GM12878 (cell line): ENCODE data around the gene DCN. TPM values are rescaled to one million over a fixed set of nuclear protein-coding genes. Genes with fewer than 3 reads are reported as not detected.

Source experiments
- ATAC-seq: fragments of 200-7000 bp; cut with Tn5 transposase; 3 replicates; pipeline ENCODE4 v1.9.1; 2020; ENCODE audit warnings: mild to moderate bottlenecking, moderate library complexity
- BruUV-seq: library from RNA; stranded (reverse); fragments of 400-500 nt; replicated peaks from 2 replicates; lab custom pipeline; 2021; lab: Mats Ljungman, UMichigan
- CTCF ChIA-PET: fragments of 300-600 bp; sonication (Branson Sonifier 250); formaldehyde crosslinking; extraction: SDS; loops from one replicate; lab custom pipeline; 2021; ENCODE audit warnings: inconsistent platforms; lab: Yijun Ruan, JAX
- POLR2A ChIA-PET: fragments of 350-600 bp; formaldehyde crosslinking; extraction: SDS; loops from one replicate; lab custom pipeline; 2021; ENCODE audit warnings: inconsistent platforms; lab: Charles Lee
- RAD21 ChIA-PET: fragments of 300-600 bp; sonication (Branson Sonifier 250); formaldehyde crosslinking; loops from one replicate; lab custom pipeline; 2023; ENCODE audit warnings: antibody characterized with exemption; ENCODE audit not compliant: unreplicated experiment; lab: Charles Lee
- SMC1A ChIA-PET: fragments of 300-600 bp; sonication (Branson Sonifier 250); formaldehyde crosslinking; loops from one replicate; lab custom pipeline; 2023; ENCODE audit not compliant: unreplicated experiment, uncharacterized antibody; lab: Charles Lee
- DNase-seq: peaks from one replicate; pipeline ENCODE4 v3.0.0-alpha.2; 2011; ENCODE audit warnings: low read depth, low spot score
- FAIRE-seq: peaks from 3 replicates; lab custom pipeline; 2011; peaks lifted over from hg19 to GRCh38; lab: Jason Lieb, UNC
- H2AFZ ChIP-seq: 2 replicates; pipeline ENCODE4 v1.6.0; 2011; ENCODE audit warnings: low read depth, low read length, control low read depth; ENCODE audit not compliant: control insufficient read depth
- H3K27ac ChIP-seq: 2 replicates; pipeline ENCODE4 v1.5.1; 2011; ENCODE audit warnings: control low read depth; ENCODE audit not compliant: control insufficient read depth, insufficient read depth
- H3K27me3 ChIP-seq, 2 experiments: replicated peaks in 1 of 2; 2 replicates each; pipeline versions ENCODE4 v1.6.0 to v1.6.1; 2011; ENCODE audit warnings: low read length in 1 of 2; ENCODE audit not compliant: control insufficient read depth in 2 of 2, insufficient read depth in 2 of 2
- H3K36me3 ChIP-seq, 2 experiments: 2 replicates each; pipeline ENCODE4 v1.5.1; 2011; ENCODE audit warnings: low read length in 1 of 2; ENCODE audit not compliant: control insufficient read depth in 2 of 2, insufficient read depth in 2 of 2
- H3K4me1 ChIP-seq: 2 replicates; pipeline ENCODE4 v1.6.1; 2011; ENCODE audit warnings: mild to moderate bottlenecking, low read length, moderate library complexity, mixed read lengths; ENCODE audit not compliant: control insufficient read depth, insufficient read depth
- H3K4me2 ChIP-seq: 2 replicates; pipeline ENCODE4 v1.6.0; 2011; ENCODE audit warnings: control low read depth; ENCODE audit not compliant: control insufficient read depth, insufficient read depth
- H3K4me3 ChIP-seq: fragments of 200-600 bp; sonication (generic); 2 replicates; pipeline ENCODE4 v1.5.1; 2016
- H3K79me2 ChIP-seq: 2 replicates; pipeline ENCODE4 v1.6.0; 2011; ENCODE audit warnings: low read length; ENCODE audit not compliant: control insufficient read depth, insufficient read depth
- H3K9ac ChIP-seq: 2 replicates; pipeline ENCODE4 v1.8.0; 2011; ENCODE audit warnings: low read length, control low read depth, mixed read lengths; ENCODE audit not compliant: control insufficient read depth, insufficient read depth
- H3K9me3 ChIP-seq: replicated peaks from 3 replicates; pipeline ENCODE4 v1.5.1; 2011; ENCODE audit warnings: mild to moderate bottlenecking, low read length; ENCODE audit not compliant: control insufficient read depth, insufficient read depth
- H4K20me1 ChIP-seq: 2 replicates; pipeline ENCODE4 v1.6.0; 2011; ENCODE audit not compliant: control insufficient read depth, insufficient read depth
- ASH2L ChIP-seq: fragments of 300-600, 200-600 bp; sonication (generic); IDR thresholded peaks from 2 replicates; pipeline ENCODE4 v1.6.1; 2017; ENCODE audit warnings: low read depth, mild to moderate bottlenecking, borderline replicate concordance
- MEF2B ChIP-seq: fragments of 450-650 bp; IDR thresholded peaks from 2 replicates; pipeline ENCODE4 v1.6.1; 2018; ENCODE audit warnings: mild to moderate bottlenecking, moderate library complexity; ENCODE audit not compliant: partially characterized antibody, poor library complexity, severe bottlenecking
- whole genome bisulfite sequencing: methylation state at CpG from one replicate; pipeline ENCODE4 v1.1.6; 2016; ENCODE audit warnings: low lambda C conversion rate; ENCODE audit not compliant: insufficient replicate concordance, insufficient coverage; ENCODE audit errors: missing lambda C conversion rate; 5-methylcytosine and 5-hydroxymethylcytosine counted together
- in situ Hi-C: fragments of 300-500 bp; cut with MboI; formaldehyde crosslinking; loops from 9 replicates; pipeline ENCODE4 v1.14.3; 2018; ENCODE audit warnings: mixed read lengths
- intact Hi-C: fragments of 100-400 bp; cut with micrococcal nuclease; formaldehyde crosslinking; loops from one replicate; pipeline ENCODE4 v1.14.2; 2022; ENCODE audit not compliant: unreplicated experiment
- polyA plus RNA-seq, 11 experiments: library from polyadenylated mRNA; depleted of rRNA in 4 of 11; unstranded in 6 of 11; stranded (reverse) in 5 of 11; fragments of >200 nt; fragmentation: Nextera tagmentation in 4 of 11; fragmentation: Illumina TruSeq in 1 of 11; extraction: Ambion mirVana in 4 of 11; extraction: Trizol in 1 of 11; gene quantifications; 1 replicate in 1 of 11; 2 replicates in 10 of 11; pipeline versions ENCODE4 v1.2.1 to v1.2.3, GENCODE V29; 2011 to 2016; ENCODE audit warnings: inconsistent platforms in 2 of 11, missing spikeins in 2 of 11, low read depth in 1 of 11
- total RNA-seq, 4 experiments: library from RNA; depleted of rRNA in 3 of 4; stranded (reverse); fragments of >200 nt in 3 of 4; fragmentation: Illumina TruSeq in 1 of 4; extraction: Trizol in 1 of 4; gene quantifications; 2 replicates each; pipeline versions ENCODE4 v1.2.1 to v1.2.3, GENCODE V29; 2013 to 2021
- TF ChIP-seq, protein P1 (sequence below): fragments of 450-650 bp; IDR thresholded peaks from 2 replicates; pipeline ENCODE4 v1.6.1; 2017; ENCODE audit warnings: mild to moderate bottlenecking, moderate library complexity

DCN gene
- total and polyA plus RNA-seq, 10 of the 15 experiments (the other 5 are each of a cell fraction or from before 2014, with no cell fraction given), result 0.07 to 2.1 (median 0.75) TPM; not detected in 6

DNA sequence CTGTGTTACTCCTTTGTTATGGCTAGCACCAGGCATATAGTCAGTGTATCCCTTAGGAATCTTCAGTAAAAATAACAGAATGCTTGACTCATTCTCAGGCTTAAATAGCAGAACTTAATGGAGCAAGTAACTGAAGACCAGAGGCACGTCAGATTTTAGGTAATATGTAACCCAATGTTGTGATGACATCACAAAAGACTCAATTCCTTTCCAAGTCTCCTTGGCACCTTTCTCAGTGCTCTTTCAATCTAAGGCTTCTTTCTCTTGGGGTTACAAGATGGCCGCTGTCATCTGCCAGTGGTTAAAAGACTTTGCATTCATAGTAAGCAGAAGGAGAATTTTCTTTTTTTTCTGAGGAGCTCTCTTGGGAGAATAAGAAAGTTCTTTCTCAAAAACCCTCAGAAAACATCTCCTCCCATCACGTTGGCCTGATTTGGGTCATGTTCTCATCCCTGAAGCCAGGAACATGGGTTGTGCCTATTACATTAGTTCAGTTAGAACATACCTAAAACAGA, 33.4 kb upstream of the DCN start:
- no peak for ATAC-seq
- no peak overlapping the region for H3K4me3 ChIP-seq
- RAD21 ChIA-PET, result no interaction called here
- SMC1A ChIA-PET, result interaction anchor here (0.9 kb wide), 1 partner anchor 173 kb away, joined by 3 read pairs; no protein-coding TSS in a partner anchor
- CTCF ChIA-PET, result no interaction called here
- POLR2A ChIA-PET, result no interaction called here
- intact Hi-C loops (no loop called here), in situ Hi-C loops (no loop called here)
- no peak overlapping the region for H3K9ac ChIP-seq
- no peak overlapping the region for H2AFZ ChIP-seq
- H3K36me3 ChIP-seq, result no peaks in the 10 kb centered on the region
- no peaks in the 10 kb centered on the region for H4K20me1 ChIP-seq
- no peak for DNase-seq
- FAIRE-seq, result no peak
- H3K4me2 ChIP-seq, result no peak overlapping the region
- H3K79me2 ChIP-seq, result no peaks in the 10 kb centered on the region
- no peaks in the 10 kb centered on the region for H3K9me3 ChIP-seq
- H3K4me1 ChIP-seq, result no peaks in the 10 kb centered on the region
- H3K27ac ChIP-seq, result no peak overlapping the region
- BruUV-seq, result no TSS peak
- TF ChIP-seq, protein P1, sequence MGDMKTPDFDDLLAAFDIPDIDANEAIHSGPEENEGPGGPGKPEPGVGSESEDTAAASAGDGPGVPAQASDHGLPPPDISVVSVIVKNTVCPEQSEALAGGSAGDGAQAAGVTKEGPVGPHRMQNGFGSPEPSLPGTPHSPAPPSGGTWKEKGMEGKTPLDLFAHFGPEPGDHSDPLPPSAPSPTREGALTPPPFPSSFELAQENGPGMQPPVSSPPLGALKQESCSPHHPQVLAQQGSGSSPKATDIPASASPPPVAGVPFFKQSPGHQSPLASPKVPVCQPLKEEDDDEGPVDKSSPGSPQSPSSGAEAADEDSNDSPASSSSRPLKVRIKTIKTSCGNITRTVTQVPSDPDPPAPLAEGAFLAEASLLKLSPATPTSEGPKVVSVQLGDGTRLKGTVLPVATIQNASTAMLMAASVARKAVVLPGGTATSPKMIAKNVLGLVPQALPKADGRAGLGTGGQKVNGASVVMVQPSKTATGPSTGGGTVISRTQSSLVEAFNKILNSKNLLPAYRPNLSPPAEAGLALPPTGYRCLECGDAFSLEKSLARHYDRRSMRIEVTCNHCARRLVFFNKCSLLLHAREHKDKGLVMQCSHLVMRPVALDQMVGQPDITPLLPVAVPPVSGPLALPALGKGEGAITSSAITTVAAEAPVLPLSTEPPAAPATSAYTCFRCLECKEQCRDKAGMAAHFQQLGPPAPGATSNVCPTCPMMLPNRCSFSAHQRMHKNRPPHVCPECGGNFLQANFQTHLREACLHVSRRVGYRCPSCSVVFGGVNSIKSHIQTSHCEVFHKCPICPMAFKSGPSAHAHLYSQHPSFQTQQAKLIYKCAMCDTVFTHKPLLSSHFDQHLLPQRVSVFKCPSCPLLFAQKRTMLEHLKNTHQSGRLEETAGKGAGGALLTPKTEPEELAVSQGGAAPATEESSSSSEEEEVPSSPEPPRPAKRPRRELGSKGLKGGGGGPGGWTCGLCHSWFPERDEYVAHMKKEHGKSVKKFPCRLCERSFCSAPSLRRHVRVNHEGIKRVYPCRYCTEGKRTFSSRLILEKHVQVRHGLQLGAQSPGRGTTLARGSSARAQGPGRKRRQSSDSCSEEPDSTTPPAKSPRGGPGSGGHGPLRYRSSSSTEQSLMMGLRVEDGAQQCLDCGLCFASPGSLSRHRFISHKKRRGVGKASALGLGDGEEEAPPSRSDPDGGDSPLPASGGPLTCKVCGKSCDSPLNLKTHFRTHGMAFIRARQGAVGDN, result no peak
- no peak for TF ChIP-seq MEF2B
- no peak for TF ChIP-seq ASH2L
- H3K27me3 ChIP-seq, result no peaks in the 10 kb centered on the region; a peak in 1 of 4 replicates
- 28% methylated on average over 3 of the region's 3 CpGs for WGBS
